MM.1S (cell line): ENCODE measurements around the gene DENND1A.

Source experiments
- CTCF ChIP-seq: fragments of 300-600 bp; sonication (generic); IDR thresholded peaks from 2 replicates; pipeline ENCODE4 v1.5.1; 2016; ENCODE audit warnings: antibody characterized with exemption, low read length, mixed read lengths
- EZH2 ChIP-seq: fragments of 300-600 bp; sonication (generic); optimal IDR thresholded peaks from 2 replicates; pipeline ENCODE3; 2017; ENCODE audit warnings: low read depth, mild to moderate bottlenecking, antibody characterized with exemption, low read length, mixed read lengths

- TF ChIP-seq CTCF (no peak), EZH2 (no peak)
Measured at GRCh38 chr9:123652416-123652815, 277.5 kb downstream of the DENND1A start.
